ENCODE results near the gene ETV3L.
A peak's percentile ranks its signal among the peaks of the same experiment; 100 is the strongest.

Gene ETV3L

DNA sequence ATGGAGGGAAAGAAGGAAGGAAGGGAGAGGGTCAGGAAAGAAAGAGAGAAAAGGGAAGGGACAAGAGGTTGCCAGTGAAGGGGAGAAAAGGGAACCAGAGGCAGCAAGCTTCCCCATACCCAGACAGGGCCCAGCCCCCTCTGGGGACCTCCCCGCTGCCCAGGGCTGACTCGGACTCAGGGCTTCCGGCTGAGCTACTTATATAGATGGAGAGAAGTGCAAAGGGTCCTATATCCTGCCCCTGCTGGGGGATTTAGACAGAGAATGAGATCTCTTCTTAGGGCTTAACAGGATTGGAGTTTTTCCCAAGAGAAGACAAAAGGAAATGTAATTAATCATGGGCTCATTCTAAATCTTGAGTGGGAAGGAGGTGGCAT, at the start of gene ETV3L:
ETV3L (minus strand) TSS at position 176 of the 377 bp plus-strand sequence. CDS start 285 bp downstream, outside the sequence.
- DNase-seq, result no peak

DNA sequence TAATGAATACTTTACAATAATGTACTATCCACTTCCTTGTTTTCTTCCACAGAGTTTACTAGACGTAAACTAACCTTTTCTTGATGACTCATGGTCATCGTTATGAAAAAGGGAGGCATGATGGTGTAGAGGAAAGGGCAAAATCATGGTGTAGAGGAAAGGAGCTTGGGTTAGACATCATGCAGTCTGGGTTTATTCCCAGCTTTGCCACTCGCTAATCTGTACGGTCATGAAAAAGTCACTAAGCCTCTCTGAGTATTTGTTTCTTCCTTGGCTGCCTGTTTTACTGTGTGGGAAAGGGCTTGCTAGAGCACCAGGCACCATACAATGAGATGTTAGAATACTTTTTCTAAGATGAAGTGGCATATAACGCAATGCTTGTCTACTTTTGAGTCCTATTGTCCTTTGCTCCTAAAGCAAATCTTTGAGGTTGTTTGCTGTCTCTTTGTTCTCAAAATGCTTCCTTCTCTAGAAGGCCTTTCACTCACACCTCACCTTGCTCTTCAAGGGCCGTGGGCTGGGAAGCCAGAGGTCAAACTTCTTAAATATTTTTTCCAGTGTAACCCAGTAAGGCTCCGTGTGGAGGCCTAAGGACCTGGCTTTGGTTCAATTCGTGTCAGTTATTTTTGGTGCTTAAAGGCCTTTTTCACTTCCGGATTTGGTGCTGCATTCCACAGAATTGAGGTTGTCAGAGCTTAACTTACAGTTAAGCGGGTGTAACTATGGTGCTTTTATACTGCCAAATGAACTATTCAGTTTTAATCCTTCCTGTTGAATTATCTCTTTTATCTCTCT, 48.5 kb upstream of the ETV3L start:
- DNase-seq, result no peak

DNA sequence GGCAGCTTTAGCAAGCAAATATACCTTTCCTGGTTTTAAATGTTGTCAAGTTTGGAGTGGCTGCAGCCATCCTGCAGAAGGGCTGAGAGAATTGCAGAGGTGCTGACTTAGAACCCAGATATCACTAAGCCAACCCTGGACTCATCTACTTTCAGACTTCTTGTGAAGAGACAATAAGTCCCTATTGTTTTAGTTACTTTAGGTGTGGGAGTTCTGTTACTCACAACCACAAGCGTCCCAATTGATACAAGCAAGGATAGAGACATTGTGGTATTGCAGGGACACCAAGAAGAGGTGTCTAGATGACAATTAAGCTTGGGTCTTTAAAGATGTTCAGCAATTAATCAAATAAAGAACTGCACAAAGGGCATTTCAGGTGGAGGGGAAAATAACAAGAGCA, 47.4 kb upstream of the ETV3L start:
- DNase-seq, result no peak

DNA sequence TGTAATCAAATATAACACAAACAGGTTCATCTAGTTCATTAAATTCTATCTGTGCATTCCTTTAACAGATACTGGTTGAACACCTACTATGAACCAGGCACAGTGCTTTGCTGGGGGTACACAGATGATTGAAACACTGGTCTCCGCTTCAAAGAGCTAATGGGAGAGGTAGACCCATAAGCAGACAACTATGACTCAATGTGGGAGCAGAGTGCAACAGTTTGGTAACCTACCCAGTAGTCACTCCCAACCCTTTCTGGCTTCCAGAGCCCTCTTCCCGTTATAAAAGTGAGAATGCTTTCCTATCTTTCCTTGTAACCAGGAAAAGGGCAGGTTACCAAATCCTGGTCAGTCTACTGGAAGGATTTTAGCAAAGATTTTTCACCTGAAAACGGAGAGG, 46.6 kb upstream of the ETV3L start:
- no peak for DNase-seq

DNA sequence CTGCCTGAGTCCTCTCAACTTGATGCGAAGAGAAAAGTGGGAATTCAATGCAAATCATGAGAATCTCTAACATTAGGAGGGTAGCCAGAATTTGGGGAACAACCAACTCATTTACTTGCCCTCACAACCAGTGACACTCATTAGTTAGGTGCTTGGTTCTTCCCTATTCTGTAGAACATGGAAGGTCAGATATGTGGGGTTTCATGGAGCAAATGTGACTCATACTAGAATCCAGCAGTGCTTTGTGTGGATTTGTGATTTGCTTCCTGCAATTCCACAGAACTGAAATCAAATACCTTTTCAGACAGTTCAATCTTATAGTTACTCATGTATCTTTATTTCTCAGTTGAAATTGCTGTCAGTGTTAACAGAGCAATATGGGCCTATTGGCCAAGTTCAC, 45.5 kb upstream of the ETV3L start:
- no peak for DNase-seq

DNA sequence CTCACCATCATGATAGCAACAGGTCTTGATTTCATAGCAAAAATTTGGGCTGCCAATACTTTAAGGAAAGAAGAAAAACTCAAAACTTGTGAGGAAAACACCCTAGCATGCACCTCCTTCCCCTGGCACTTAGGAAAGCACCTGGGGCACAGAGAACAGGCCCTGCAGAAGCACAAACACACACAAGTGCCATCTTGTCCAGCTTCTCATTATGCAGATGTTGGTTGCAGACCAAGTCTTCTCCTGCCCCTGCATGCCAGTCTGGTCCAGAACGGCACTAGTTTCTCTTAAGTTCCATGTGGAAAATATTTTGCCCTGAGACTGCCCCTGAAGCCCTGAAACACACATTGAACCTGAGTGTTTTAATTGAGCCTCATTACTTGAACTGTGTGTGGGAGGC, 44.9 kb upstream of the ETV3L start:
- no peak for DNase-seq

DNA sequence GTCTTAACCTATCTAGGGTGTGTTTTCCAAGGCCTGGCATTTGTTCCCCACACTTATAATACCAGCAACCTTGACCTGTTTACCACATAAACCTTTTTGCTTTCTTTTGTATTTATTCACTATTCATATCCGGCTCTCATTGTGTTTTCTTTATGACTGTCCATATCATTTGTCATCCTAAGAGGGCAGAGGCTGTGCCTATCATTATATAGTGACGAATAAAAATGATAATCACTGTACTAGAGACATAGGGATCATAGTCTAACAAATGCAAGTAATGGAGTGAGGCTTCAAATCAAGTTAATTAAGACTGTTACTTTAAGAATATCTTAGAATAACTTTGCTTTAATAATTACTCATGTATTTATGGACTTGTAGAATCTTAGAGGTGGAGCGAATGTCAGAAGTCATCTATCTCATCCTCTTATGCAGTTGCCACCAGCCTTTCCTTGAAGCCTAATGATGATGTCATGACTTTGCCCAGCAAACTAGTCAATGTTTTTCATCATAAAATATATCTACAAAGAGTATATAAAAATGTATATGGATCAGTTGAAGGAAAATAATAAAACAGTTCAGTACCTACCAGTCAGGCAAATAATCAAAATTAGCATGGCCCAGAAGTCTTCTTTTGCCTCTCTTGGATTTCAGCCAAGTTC, 43.3 kb upstream of the ETV3L start:
- DNase-seq, result no peak

DNA sequence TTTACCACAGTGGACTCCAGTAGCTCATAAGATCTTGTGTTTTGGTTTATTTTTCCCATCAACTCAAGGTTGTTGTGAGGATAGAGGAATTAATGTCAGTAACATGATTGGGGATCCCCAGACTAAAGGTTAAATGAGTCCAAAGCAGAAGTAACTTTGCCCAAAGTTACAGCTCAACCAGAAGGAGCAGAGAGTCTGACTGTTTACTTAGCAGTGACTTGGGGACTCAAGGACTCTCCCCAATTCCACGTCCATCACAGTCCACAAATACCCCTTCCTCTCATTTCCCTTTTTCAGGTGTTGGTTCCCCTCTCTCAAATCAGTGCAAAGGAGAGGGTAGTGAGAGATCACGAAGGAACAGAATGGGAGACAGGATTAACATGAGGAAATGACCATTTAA, 42.6 kb upstream of the ETV3L start:
- DNase-seq, result no peak

DNA sequence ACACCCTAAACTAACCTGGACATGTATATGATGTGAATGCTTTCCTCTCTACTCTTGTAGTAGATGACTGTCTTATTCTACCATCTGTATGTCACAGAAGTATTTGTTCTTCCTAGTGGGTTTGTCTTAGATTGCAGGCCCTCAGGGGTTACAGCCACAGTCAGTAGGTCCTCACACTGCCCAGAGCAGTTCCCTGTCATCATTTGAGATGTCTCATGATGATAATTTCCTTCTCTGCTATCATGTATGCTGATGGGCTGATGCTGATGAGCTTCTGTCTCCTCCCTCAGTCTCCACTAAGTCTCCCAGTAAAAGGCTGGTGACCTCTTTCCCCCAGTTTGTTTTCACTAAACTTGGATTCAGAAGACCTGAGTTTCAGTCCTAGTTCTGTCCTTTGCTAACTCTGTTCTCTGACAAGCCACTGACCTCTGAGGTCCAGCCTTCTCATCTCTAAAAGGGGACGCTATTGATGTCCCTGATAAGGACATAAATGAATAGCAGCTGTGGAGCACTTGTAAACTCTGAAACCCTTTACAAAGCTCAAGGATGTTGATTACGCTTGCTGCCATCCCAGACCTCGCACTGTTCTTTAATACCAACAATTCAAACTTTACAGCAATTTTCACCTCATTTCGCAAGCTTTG, 41.7 kb upstream of the ETV3L start:
- no peak for DNase-seq

DNA sequence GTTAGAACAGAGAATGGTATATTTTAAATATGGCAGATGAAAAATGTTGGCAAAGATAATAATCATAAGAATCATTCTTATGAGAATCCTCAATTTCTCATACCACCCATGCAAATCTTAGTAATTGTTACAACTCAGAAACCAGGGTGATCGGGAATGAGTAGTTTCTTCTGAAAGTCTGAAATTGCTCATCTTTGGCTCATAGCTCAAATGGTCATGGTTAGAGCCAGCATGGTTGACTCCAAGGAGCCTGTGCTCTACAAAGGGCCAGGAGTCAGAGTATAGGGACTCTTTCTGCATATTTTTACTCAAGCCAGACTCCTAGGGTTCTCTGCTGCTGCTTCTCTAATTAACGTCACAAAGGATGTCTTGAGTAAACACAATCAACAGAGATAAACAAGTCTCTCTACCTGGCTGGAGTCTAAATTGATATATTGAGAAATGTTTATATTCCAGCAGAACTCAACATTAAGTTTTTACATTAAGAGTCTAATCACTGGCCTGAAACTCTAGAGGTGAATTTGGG, 40.5 kb upstream of the ETV3L start:
- no peak for DNase-seq

DNA sequence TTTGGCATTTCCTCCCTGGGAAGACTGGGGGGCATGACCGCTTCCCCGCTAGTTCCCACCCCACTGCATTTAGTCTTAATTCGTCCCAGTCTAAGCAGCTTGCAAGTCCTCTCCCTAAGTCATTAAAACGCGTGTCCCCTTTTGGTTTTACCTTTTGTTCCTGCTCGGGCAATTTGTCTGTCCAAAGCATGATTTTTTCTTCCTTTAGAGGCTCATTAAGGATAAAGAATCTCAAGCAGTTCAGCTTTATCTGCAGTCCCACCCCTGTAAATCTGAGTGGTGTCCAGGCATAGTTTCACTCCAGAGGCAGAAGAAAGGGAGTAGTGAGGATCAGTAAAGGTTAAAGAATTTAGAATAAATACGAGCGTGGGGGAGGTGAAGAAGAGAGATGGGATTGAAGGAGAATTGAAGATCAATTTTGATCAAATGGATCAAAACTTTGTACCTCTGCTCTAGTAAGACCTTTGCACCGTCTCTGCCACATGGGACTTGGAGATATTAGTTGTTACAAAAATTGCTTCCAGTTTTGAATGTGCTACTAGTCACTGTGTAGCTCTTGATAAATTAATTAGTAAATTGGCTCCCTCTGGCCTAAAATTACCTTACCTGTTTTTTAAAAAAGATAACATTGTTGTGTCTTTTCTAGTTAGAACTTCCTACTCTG, 39.6 kb upstream of the ETV3L start:
- DNase-seq, result no peak

DNA sequence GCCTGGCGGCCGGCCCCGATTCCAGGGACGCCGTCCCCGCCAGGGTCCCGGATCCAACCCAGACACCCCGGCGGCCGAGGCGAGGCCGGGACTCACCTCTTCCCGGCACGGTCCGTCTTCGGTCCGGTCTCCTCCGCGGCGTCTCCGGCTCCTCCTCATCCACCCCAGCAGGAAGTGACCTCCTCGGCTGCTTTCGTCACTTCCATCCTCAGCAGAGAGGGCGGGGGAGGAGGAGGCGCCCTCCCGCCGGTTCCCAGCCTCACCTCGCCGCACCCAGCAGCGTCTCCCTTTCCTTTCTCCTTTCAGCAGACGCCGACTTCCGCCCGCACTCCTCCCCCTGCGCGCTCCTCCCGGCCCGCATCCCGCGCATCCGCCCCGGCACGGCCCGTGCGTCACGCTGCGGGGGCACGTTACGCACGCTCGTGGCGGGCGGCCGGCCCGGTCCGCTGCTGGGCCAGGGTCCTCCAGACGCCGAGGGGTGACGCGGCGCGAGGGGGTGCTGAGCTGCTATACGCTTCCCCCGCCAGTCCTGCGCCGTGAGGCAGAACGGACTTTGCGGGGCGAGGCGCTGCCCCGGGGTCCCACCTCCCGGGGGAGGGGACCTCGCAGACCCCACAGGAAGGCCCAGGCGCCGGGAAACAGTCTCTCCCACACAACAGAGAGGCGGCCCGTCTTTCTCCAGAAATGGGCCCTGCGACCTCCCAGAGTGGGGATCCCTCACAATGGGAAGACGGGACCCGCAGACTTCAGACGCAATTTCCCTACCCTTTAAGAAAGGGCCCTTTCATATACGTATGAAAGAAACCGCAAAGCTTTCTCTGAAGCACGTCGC, 38.8 kb upstream of the ETV3L start, which contains the start of gene ETV3:
ETV3 (minus strand) TSS at position 176 of the 832 bp plus-strand sequence. CDS start 2,043 bp downstream, outside the sequence.
- DNase-seq, result peak; percentile 79

DNA sequence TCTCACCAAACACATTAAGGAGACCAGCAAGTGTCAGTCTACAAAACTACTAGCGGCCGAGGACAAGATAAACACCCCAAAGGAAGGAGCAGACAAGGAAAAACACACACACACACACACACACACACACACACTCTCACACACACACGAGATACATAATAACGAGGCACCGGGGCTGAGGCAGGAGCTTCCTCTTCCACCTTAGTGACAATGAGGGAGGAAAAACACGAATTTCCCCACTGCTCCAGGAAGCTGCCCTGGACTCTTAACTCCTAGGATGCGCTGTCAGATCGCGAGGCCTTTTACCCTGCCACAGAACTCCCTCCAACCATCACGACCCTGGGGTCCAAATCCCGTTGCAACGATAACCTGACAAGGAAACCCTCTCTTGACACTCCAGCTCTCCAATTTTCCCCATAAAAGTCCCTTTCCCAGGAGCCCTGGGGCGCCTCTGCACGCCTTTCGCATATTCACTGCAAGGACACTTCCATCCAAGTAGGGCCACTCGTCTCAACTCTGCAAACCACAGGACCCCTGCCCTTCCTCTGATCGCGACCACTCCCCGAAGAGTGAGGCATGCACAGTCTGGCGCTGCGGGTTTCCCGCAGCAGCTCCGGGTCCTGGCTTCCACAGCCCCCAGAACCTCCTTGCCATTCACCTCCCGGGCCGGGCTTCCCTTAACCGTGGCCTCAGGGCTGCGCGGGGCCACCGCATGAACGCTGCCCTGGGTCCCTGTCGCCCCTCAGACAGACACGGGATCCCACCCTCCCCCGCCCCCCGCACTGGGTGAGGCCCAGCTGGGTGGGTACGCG, 38.0 kb upstream of the ETV3L start:
- no peak for DNase-seq

DNA sequence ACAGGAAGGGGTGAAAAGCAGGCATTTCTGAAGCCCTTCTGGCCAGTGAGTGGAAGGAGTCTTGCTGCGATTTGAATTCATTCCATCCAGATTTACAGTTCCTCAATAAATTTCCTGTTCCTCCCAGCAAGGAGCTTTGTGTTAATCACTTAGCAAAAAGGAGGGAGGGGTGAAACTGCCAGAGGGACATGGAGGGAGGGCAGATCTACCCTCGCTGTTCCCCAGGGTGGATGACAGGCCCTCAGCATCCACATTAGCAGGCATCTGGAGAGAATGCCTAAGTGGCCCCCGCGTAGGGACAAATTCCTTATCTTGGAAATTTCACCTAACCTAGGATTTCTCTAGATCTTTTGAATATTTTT, 37.4 kb upstream of the ETV3L start:
- DNase-seq, result no peak

DNA sequence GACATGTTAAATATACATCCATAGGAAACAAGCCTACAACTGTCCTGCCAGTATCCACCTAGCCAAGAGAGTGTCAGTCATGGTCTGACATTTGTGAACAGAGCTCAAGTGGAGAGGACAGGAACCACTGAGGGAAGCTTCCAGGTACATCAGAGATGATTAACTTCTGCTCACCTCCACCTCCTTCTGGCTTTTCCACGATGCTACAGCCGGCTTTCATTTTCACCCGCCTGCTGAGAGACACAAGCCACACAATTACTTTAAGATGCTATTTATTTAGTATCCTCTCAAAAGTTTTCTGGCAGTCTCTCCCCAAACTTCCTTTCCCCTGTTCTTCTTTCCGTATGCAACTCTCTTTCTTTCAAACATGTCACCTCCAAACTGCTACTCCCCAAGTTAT, 36.5 kb upstream of the ETV3L start:
- no peak for DNase-seq

DNA sequence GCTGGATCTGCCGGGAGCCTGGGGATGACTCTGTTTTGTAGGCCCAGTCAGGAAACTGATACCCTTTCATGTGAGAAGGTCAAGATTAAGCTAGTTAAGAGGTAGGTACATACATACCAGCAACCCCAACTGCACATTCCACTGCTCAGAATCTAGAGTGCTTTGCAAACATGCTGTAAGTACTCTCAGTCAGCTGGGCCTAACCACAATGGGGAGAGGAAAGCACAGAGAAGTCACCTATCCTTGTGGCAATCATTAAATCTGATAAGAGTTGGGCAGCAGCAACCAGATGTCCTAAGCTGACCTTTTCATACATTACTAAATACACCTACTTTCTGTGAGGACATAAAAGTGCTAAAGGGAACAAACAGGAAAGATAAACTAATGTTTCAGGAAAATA, 36.0 kb upstream of the ETV3L start:
- DNase-seq, result no peak

DNA sequence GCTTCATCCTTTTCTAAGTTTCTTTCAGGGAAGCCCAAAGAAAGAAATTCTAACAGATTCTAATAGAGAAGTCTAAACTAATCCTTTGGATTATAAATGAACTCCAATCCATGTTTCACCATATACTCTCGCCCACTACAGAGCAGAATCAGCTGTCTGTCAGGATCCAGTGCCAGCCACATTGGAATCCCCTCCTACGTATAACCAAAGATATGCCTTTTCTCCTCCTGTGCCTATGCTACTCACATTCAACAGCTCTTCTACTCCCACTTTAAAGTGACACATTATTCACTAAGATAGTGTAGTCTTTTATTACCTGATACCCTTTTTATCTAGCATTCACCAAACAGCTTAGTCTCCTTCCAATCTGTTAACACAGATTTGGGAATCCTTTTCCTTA, 35.5 kb upstream of the ETV3L start:
- no peak for DNase-seq

DNA sequence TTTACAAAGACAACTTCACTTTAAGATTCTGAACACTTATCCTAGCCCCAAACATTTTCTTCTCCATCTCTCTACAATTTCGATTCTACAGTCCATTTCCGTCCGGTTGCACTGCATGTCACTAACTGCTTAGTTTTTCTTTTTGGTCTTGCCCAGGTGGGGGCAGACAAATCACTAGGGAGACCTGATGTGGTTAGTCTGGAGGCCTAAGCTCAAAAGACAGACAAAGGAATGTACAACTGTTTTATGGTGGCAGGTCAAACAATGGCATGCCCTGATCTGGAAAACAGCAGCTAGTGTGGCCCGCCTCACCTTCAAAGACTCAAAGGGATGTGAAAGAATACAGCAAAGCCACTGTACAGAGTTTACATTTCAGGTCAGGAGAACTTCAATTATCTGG, 34.8 kb upstream of the ETV3L start:
- no peak for DNase-seq

DNA sequence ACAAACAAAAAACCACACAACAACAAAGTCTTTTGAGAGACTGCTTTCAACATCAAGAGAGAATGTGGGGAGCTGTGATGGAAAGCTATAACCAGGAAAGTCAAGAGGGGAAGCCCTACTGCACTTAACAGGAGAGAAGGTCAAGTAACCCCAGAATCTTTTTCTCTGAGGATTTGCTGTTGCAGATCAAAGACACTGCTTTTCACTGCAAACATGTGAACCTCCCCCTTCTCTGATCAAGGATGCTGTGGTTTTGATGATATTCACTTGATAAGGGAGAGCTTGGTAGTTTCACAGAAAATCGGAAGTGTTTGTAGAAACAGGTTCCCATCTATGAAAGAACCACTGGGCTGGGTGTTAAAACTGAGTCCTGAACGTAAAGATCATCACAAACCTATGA, 33.8 kb upstream of the ETV3L start:
- no peak for DNase-seq

DNA sequence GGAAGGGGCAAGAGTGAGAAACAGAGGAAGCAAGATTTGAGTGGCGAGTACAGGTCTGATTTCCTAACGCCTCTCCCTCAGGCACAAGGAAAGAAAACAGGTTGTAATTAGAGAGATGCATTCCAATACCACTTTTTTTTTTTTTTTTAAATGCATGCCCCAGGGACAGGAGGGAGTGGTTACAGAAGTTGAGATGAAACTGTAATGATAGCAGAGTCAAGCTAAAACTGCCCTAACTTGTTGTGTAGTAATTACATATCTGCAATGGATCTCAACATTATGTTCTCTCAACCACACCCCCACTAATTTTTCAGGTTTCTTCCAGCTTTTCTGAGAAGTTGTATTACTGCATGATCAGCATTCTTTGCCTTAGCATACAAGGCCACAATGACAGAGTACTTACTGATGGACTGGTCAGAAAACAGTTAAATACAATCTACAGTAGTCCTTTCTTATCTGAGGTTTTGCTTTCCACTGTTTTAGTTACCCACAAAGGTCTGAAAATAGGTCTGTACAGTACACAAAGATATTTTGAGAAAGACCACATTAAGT, 33.1 kb upstream of the ETV3L start:
- no peak for DNase-seq

DNA sequence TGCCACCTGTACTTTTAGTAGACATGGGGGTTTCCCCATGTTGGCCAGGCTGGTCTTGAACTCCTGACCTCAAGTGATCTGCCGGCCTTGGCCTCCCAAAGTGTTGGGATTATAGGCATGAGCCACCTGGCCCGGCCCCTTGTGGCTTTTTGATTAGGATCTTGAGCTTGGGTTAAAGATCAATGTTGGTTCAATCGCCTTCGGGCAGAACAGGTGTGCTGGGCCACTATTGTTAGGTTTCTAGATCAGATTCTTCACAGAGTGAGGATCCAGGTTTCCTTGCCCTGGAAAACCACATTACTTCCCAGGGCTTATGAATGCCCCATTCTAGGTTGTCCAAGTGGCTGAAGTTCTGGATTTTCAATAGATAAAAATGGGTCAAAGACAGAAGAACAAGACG, 32.5 kb upstream of the ETV3L start:
- DNase-seq, result no peak
